GM18505 (cell line): ENCODE measurements around the gene TNNC1.

Experiments
- ATAC-seq: cut with Tn5 transposase; IDR thresholded peaks from one replicate; pipeline ENCODE4 v1.9.1; 2021; ENCODE audit not compliant: unreplicated experiment
- POLR2A ChIP-seq: IDR thresholded peaks from 4 replicates; pipeline ENCODE4 v1.6.1; 2011; ENCODE audit warnings: borderline replicate concordance; ENCODE audit not compliant: insufficient read depth, insufficient read length; ENCODE audit errors: extremely low read depth

TNNC1 gene

GRCh38 chr3:52453496-52454249 is at the start of gene TNNC1:
TNNC1 (minus strand) TSS chr3:52454041; CDS start chr3:52454015, 26 bp downstream.
- TF ChIP-seq POLR2A: no peak
- ATAC-seq: no peak

- no peak for TF ChIP-seq POLR2A
- no peak for ATAC-seq
Observed at GRCh38 chr3:52502808-52503350, 49.0 kb upstream of the TNNC1 start.

GRCh38 chr3:52502001-52502400 is 48.2 kb upstream of the TNNC1 start:
- TF ChIP-seq POLR2A: no peak
- no peak for ATAC-seq

- no peak for TF ChIP-seq POLR2A
- ATAC-seq: no peak
Observed at GRCh38 chr3:52501046-52501445, 47.2 kb upstream of the TNNC1 start.

- no peak for ATAC-seq
Observed at GRCh38 chr3:52498137-52499054, 44.6 kb upstream of the TNNC1 start.

GRCh38 chr3:52495777-52496602 is 42.1 kb upstream of the TNNC1 start:
- no peak for TF ChIP-seq POLR2A
- no peak for ATAC-seq

More at GRCh38 chr3:52498137-52499054, 44.6 kb upstream of the TNNC1 start:
- no peak for TF ChIP-seq POLR2A

- no peak for ATAC-seq
- no peak for TF ChIP-seq POLR2A
Observed at GRCh38 chr3:52494886-52495495, 41.1 kb upstream of the TNNC1 start, which contains the start of gene STAB1. STAB1 (plus strand) TSS chr3:52495338; CDS start chr3:52495414, 76 bp downstream.

GRCh38 chr3:52494445-52494844 is 40.6 kb upstream of the TNNC1 start:
- no peak for TF ChIP-seq POLR2A
- no peak for ATAC-seq

- no peak for TF ChIP-seq POLR2A
- ATAC-seq: no peak
Observed at GRCh38 chr3:52493232-52494017, 39.6 kb upstream of the TNNC1 start.

- TF ChIP-seq POLR2A: no peak
- ATAC-seq: no peak
Observed at GRCh38 chr3:52492059-52492458, 38.2 kb upstream of the TNNC1 start.

- no peak for ATAC-seq
- no peak for TF ChIP-seq POLR2A
Observed at GRCh38 chr3:52490939-52491526, 37.2 kb upstream of the TNNC1 start.
